Ecto neural progenitor cell (in vitro differentiated cells): ENCODE results near the gene FEM1A.

Experiments used
- DNase-seq: peaks from one replicate; pipeline ENCODE4 v3.0.0-alpha.2; 2018; ENCODE audit warnings: low spot score

The FEM1A gene

DNA sequence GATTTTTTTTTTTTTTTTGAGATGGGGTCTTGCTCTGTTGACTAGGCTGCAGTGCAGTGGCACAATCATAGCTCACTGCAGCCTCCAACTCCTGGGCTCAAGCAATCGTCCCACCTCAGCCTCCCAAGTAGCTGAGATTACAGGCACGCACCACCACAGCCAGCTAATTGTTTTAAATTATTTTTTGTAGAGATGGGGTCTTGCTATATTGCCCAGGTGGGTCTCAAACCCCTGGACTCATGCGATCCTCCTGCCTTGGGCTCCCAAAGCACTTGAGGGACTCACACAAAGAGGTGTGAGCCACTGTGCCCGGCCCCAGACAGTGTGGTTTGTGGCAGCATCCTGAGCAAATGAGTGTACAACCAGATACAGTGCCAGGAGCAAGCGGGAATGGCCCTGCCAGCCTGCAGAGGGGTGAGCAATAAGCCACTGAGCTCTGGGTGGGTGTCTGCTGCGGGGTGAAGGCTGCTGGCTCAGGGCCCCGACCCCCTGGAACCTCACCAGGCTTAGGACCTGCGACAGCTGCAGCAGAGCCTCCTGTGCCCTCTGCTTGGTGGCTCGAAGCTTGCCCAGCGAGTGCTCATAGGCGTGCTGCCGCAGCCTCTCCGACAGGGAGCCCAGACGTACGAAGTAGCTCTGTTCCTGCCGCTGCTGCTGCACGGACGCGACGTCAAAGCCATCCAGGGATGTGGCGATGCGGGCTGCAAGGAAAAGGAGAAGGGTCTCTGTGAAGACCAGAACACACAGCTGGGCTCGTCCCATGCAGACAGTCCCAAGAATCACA lies 55.8 kb downstream of the FEM1A start:
- DNase-seq: no peak

GRCh38 chr19:4849019-4849418 lies 57.5 kb downstream of the FEM1A start:
- DNase-seq: no peak
